GM19463 (cell line): ENCODE measurements around the gene TRPM2.

Source experiments
- ATAC-seq: cut with Tn5 transposase; IDR thresholded peaks from one replicate; pipeline ENCODE4 v1.9.1; 2021; ENCODE audit warnings: mild to moderate bottlenecking, moderate library complexity; ENCODE audit not compliant: unreplicated experiment

Gene TRPM2

DNA sequence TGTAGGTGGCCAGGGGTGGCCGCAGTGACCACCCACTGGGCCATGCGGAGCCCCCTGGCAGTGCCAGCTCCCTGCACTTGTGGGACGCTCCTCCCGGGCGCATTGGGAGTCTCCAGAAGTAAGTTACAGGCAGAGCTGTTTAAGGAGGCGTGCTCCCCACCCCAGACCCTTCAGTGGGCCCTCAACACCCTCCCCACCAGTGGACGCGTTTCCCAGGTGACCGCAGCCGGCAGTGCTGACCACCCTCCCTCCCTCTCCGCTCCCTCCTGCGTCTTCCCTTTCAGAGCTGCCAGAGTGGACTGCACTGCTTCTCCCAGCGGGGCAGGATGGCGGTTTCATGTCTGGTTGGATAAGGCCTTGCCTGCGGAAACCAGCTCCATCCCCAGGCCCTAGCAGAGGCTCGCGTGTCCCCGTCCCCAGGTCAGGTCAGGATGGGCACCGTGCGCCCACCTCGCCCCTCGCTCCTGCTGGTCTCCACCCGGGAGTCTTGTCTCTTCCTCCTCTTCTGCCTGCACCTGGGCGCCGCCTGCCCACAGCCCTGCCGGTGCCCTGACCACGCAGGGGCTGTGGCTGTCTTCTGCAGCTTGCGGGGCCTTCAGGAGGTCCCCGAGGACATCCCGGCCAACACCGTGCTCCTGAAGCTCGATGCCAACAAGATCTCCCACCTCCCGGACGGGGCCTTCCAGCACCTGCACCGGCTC lies 102.9 kb downstream of the TRPM2 start:
- ATAC-seq: no peak

DNA sequence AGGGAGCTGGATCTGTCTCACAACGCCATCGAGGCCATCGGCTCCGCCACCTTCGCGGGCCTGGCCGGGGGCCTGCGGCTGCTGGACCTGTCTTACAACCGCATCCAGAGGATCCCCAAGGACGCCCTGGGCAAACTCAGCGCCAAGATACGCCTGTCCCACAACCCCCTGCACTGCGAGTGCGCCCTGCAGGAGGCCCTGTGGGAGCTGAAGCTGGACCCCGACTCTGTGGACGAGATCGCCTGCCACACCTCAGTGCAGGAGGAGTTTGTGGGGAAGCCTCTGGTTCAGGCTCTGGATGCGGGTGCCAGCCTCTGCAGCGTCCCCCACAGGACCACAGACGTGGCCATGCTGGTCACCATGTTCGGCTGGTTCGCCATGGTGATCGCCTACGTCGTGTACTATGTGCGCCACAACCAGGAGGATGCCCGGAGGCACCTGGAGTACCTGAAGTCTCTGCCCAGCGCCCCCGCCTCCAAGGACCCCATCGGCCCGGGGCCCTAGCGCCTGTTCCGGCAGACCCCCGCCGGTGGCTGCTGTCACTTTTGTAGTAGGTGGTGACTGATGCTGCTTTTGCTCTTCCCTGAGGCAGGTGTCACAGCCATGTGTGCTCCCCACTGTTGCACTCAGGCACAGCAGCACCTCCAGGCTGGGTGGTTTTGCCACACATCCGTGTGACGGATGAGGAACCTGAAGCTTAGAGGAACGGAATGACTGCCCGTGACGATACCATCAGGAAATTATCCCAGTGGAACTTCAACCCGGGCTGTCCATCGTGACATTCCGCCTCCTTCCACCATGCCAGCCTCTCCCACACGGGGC lies 103.7 kb downstream of the TRPM2 start:
- no peak for ATAC-seq

DNA sequence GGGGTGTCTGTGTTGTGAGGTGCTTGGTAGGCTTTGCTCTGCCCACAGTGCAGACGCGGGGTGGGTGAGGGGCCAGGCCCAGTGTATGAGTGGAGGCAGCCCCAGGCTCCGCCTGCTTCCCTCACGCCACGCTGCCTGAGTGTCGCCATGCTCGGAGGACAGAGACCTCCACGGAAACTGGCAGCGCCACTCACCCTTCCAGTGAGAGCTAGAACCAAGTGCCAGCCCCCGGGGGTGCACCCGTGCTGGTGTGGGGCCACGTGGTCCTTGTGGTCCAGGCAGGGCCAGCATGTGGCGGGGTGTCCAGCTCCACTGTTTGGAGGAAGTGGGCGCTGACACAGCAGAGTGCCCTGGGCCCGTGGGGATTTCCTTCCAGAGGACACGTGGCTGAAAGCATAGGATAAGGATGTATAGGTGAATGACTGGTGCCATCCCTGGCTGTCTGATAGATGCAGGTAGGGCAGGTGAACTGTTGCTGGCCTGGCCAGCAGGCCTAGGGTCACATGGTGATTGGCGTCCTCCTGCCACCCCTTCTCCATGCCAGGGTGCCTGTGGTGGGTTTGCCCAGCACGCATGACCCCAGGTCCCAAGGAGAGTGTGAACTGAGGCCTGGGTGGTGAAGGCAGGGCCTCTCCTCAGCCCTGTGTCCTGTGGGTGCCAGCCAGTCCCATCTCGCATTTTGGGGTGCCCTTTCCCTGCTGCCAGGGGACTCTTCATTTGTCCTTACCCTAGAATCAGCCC lies 105.7 kb downstream of the TRPM2 start:
- ATAC-seq: no peak

DNA sequence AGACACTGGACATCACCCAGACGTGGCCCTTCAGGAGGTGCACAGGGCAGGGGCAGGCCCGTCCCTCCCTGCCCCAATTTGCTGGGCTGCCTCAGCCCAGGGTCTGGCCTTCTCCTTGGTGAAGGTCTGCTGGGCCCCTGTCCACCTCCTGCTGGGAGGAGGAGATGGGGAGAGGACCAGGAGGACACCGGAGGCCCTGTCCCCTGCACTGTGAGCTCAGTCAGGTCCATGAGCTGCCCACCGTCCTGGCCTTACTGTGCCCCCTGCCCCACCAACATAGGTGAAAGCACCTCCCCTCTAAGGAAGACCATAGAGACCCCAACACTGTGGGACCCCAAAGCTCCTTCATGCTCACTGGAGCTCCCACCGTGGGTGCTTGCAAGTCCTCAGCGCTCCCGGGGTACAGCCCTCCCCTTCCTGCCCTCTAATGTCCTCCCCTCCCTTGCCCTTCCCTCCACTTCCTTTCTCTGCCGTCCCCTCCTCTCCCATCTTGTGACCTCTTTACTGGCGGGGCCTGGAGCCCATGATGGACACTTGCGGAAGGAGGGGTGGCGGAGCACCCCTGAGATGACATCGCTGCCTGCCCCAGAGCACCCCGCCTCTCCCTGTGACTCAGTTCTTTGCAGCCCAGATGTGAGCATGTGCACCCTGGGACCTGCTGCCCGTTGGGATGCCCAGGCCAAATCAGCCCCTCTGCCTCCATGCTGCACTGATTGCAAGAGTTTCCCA lies 106.5 kb downstream of the TRPM2 start:
- ATAC-seq: no peak

DNA sequence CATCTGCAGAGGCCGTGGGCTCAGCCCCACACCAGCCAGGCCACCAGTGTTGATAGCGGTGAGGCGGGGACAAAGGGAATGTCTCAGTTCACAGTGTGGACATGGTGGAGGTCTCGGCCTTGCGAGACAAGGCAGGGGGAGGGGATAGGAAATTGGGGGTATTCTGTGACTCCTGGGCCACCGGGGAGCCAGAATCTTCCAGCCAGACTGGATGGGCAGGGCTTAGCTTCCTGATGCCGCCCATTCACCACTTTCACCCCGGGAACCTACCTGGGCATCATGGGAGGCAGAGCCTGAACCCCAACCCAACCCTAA lies 107.0 kb downstream of the TRPM2 start:
- ATAC-seq: no peak

DNA sequence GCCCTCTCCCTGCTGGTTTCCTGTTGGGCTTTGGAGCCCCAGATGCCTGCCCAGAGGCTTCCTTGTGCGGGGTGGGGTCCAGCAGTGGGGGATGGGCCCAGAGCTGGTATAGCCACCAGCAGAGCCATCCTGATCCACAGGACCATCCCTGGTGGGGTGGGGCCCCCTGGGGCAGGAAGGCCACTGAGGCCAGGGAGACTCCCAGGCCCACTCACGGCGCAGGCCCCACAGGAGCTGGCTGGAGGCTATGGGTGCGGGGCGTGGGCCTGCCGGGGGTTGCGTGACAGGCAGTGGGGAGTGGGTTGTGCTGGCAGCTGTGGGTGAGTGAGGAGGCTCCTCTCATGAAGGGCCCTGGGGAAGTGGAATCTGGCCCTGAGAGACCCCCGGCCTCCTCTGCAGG lies 107.6 kb downstream of the TRPM2 start:
- no peak for ATAC-seq

DNA sequence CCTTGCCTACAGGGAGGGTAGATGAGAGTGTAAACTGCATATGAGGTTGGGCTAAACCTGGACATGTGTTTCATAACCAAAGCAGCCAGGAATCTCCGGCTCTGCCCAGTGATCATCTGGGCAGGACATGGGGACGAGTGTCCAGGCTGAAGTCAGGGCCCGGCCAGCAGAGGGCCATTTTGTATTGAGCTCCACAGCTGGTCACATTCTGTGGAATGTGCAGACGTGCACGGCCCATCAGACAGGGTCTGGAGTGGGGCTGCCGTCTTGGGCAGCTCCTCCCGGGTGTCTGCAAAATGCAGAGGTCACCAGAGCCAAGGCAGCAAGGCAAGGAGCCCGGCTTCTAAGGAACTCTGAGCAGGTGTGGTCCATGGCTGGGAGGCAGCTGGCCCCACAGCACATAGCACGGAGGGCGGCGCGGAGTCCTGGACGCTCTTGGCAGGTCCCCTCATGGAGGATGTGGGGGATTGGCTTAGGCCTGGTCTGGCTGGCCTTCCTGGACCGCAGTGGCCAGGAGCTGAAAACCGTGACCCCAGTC lies 108.1 kb downstream of the TRPM2 start:
- ATAC-seq: no peak

DNA sequence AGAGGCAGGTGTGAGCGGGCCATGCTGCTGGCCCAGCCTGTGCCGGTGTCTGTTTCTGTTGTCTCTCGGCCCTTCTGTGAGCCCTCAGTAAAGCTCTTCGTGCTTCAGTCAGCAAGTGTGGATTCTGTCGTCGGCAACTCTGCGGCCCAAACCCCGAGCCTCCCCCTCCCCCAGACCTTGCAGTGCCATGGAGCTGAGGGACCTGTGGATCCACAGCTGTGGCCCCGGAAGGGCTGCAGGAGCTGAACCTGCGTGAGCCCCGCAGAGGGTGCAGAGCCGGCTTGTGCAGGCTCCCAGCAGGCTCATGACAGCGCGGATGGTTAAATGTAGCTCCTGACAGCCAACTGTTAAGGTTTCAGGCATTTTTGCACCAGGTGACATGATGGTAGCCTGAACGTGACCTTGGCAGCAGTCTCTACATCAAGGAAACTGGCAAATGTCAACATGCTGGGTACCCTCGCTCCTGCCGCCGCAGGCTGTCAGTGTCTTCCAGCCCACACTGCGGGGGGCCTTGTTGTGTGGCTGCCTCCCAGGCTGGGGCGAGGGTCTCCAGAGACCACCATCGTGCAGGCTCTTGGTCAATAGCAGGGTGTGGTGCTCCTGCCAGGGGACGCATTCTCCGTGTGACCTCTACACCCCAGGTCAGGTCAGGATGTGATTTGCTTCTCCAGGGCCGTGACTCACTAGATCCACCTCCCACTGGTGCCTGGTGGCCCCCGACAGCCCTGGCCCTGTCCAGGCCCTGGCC lies 108.8 kb downstream of the TRPM2 start:
- ATAC-seq: no peak

DNA sequence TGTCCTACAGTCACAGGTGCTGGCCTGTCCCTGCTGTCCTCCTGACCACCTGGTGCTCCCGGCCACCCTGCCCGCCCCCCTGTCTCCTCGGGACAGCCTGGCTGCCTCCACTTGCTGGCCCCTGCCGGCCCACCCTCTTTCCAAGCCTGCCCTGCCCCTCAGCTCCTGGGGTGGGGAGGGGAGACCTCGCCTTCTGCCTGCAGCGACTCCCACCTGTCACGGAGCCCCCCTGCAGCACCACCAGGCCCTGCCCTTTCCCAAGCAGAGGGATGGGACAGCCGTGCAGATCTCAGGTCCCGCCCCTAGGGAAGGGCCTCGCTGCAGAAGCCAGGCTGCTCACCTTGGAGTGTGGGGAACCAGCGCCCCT lies 109.4 kb downstream of the TRPM2 start:
- no peak for ATAC-seq

DNA sequence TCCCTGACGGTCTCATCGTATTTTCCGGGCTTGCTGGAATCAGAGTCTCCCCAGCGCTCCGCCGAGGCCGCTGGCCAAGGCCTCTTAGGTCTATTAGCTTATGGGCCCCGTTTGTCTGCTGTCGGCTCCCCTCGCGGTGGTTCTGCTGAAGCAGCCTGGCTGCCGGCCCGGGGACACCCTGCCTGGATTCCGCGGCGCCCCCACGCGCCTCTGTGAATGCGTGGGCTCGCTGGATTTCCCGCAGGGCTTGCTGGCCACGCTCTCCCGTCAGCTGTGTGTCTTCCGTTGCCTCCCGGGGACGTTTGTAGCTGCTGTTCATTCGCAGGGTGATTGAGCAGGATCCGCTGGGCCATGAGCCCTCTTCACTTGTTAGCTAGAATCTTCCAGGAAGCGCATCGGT lies 110.3 kb downstream of the TRPM2 start:
- ATAC-seq: no peak

DNA sequence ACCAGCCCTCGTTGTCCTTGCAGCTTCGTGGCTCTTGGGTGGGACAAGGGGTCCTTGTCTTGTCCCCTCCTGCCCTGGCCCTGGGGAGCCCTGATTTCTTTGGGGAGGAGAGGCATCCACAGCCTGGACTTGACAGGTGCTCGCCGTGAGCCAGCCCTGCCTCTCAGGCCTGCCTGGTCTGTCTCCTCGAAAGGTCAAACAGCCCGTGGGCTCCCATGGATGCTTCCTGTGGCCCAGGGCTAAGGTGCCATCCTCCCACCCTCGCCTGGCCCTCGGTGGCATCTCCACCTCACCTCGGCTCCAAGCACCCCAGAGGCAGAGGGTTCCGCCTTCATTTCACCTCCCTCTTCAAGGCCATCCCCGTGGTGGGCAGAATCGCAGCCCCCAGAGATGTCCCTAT lies 110.9 kb downstream of the TRPM2 start:
- ATAC-seq: no peak

DNA sequence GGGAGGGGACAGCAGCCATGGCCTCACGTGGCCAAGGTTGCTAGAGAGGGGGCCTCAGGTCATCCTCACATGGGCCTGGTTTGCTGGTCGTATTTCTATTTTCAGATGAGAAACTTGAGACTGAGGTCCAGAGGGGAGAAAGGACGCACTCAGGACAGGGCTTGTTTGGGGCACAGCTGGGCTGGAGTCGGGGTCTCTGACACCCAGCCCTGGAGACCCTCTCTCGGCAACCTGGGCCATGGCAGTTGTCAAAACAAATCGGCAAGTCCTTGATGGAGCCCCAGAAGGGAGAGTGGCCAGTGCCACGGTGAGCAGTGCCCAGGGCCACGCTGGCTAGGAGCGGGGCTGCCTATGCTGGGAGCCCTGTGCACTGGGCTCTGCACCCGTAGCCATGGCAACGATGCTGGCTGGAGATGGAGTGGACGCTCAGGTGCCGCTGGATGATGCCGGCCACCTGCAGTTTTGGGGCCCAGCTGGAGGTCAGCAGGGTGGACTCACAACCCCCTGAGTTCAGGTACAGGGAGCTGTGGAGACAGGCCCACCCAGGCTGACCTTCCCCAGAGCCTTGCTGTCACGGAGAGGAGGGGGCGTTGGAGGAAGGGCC lies 113.0 kb downstream of the TRPM2 start:
- ATAC-seq: no peak

DNA sequence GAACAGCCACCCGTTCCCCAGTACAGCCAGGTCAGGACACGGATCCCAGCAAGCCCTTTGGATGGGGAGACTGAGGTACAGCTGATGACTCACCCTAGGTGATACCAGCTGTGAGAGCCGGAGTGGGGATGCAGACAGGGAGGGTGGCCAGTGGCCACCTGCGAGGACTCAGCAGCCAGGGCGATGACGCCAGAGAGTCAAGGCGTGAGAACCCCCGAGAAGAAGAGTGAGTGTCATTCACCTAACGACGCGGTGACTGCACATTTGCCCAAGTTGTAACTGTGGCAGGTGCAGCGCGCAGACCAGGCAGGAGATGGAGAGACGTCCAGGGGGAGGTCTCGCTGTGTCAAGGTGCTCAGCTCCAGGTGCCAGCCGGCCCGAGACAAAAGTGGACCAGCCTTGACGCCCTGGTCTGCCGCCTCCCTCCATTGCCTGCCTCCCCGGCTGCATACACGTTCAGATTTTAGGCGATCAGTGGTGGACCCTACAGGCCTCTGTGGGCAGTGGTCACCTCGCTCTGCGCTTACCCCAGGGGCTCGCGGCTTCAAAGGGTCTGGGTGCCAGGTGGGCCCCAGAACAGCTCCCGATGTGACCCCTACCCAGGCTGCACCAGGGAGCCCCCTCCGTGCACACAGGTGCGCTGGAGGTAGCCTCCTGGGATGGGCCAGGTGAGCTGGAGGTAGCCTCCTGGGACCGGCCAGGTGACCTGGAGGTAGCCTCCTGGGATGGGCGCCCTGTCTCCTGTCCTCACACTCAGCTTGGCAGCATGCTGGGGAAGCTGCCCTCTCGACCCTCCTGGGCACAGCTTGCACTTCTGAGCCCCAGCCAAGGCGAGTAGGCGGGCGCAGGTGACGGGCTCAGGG lies 113.8 kb downstream of the TRPM2 start:
- no peak for ATAC-seq

DNA sequence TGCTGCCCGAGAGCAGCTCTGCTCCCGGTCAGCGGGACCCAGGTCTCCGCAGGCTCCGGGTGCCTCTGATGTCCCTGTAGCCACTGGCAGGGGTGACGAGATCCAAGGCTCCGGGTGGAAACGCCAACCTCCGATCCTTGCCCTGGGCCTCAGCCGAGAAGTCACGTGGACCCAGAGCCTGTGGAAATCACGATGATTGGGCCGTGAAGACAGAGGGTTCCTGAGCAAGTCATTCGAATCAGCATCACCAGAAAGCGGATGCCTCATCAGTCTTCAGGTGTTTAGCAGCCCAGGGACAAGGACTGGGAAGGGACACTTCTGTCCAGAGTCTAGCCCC lies 114.4 kb downstream of the TRPM2 start:
- no peak for ATAC-seq

DNA sequence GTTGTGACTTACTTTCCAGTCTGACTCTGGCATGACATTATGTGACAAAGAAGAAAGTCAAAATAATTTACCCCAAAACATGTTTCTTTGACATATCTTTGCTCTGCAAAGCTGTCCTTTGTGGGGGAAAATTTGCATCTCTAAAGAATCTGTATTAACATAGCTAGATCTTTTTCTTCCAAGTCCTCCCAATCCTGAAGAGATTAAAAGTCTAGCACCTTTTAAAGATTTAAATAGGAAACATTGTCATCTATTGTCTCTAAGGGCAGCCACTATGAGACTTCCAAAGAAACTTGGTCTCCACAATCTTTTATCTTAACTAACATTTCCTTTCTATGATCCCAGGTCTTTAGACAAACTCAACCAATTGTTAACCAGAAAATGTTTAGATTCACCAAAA lies 117.9 kb downstream of the TRPM2 start:
- ATAC-seq: no peak

DNA sequence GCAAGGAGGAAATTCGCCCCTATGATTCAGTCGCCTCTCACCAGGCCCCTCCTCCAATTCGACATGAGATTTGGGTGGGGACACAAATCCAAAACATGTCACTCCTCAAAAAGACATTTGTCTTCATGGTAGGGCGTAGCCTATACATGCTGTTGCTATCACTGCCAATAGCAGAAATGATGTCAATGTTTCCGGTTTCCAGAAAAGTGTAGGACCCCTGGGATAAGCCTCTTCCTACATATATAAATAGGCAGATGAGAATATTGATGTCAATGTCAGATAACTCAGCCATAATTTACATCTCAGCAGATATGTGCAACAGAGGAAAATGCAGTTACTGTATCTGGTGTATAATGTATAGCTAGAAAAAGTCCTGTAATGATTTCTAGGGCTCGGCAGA lies 118.6 kb downstream of the TRPM2 start:
- ATAC-seq: no peak

DNA sequence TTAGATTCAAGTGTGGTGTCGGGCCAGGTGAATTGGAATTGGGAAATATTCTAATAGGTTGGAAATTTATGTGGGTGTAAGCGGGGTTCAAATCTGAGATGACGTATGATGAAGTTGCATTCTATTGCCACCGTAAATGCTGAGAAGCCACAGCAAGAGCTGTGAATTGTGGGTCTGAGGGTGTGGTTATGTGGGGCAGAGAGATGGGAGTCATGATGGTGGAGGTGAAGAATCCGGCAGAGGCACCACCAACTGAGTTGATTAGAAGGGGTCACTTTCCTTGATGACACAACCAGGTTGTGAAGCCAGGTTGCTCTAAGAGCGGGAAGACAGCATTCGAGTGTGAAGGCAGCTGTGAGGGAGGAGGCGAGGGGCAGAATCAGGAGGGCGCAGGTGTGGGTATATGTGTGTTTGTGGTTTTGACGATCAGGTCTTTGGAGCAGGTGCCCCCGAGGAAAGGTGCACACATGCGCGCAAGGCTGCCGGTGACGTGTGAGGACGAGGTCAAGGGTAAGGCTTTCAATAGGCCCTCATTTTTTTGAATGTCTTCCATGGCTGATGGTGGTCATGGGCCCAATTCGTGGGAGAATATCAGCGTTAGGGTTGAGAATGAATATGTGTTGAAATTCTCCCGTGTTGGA lies 120.6 kb downstream of the TRPM2 start:
- ATAC-seq: no peak

DNA sequence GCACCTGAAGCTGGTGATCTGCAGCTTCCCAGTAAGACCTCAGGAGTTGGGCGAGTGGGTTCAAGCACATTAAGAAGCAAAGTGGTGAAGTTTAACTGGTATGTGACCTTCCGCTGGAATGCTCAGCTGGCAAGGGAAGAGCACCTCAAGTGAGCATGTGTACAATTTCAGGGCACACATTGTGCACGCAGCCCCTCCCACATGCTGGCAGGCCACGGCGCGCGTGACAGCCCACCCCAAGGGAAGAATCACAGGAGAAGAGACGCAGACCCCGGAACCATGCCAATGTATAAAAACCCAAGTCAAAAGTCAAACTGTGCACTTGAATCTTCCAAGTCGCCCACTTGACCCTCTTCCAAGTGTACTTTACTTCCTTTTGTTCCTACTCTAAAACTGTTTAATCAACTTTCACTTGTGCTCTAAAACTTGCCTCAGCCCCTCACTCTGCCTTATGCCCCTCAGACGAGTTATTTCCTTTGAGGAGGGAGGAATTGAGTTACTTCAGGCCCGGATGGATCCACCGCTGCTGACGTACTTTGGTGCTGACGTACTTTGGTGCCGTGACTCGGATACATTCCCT lies 121.9 kb downstream of the TRPM2 start:
- ATAC-seq: no peak
